Gastroesophageal sphincter (tissue), 3 donors: Measurements from ENCODE around the gene CDH1.

Source experiments
- POLR2A ChIP-seq, 2 donors: fragments of 450-650 bp; IDR thresholded peaks; one replicate each; pipeline ENCODE4 v1.6.1; 2017; ENCODE audit warnings: antibody characterized with exemption in 2 of 2, mild to moderate bottlenecking in 2 of 2, moderate library complexity in 1 of 2
- TF ChIP-seq, protein P1 (sequence below), 4 experiments: fragments of 200-600 bp in 2 of 4; fragments of 450-650 bp in 2 of 4; sonication (generic) in 1 of 4; IDR thresholded peaks; one replicate each; pipeline ENCODE4 v1.5.1; 2017 to 2019; ENCODE audit warnings: antibody characterized with exemption in 4 of 4, mild to moderate bottlenecking in 2 of 4, moderate library complexity in 2 of 4

DNA sequence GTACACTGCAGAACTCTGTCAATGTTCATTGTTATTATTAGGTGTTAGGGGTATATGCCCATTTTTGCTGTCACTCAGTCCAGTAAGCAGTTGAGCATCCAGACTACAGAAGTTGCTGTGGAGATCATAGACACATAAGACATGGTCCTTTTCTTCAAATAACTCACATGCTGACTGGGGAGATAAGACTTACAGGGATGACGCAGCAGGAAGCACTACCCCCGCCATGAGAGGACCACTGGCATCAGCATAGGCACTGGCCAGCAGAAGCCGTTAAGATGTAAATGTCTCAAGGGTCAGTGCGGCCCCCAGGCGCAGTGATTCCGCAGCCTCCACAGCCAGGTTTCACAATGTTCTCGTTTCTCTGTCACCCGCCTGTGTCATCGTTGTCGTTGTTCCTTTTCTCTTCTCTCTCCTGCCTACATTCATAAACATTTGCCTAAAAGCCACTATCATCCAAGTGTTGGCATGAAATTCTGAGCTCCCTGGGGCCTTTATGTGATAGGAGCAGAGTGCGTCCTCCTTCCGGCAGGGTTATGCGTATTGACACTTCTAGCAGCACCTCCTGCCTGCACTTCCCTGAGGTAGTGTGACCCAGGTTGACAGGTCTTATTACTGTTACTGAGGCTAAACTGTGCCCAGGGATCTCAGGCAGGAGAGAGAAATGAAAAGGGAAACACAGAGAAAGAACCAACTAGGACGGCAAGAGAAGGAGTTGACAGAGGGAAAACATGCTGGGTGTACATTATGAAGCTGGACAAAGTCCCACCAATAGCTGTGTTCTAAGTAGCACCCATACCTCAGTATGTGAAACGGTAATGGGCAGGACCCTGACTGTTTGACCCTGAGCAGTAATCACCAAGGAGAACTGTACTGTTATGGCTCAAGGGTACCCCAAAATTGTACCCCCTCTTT, 124.1 kb downstream of the CDH1 start:
- no peak for TF ChIP-seq POLR2A (IDR thresholded peaks at IDR 0.05)
- TF ChIP-seq, protein P1, sequence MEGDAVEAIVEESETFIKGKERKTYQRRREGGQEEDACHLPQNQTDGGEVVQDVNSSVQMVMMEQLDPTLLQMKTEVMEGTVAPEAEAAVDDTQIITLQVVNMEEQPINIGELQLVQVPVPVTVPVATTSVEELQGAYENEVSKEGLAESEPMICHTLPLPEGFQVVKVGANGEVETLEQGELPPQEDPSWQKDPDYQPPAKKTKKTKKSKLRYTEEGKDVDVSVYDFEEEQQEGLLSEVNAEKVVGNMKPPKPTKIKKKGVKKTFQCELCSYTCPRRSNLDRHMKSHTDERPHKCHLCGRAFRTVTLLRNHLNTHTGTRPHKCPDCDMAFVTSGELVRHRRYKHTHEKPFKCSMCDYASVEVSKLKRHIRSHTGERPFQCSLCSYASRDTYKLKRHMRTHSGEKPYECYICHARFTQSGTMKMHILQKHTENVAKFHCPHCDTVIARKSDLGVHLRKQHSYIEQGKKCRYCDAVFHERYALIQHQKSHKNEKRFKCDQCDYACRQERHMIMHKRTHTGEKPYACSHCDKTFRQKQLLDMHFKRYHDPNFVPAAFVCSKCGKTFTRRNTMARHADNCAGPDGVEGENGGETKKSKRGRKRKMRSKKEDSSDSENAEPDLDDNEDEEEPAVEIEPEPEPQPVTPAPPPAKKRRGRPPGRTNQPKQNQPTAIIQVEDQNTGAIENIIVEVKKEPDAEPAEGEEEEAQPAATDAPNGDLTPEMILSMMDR (IDR thresholded peaks at IDR 0.05), result no peak
